ENCODE data around the gene UST.

The UST gene

GRCh38 chr6:148881593-148882311, 134.9 kb downstream of the UST start:
- no peak for DNase-seq (ENCODE audit: low read depth in 1 of 2, low spot score in 1 of 2)
- no peak for TF ChIP-seq JUND (IDR thresholded peaks at IDR 0.05; ENCODE audit: low read depth)
- in situ Hi-C loops (cut with HindIII; ENCODE audit: low pct_unique_long_range_greater_than_20kb, low sequenced_read_pairs) = no loop called here

- in situ Hi-C loops (cut with HindIII; ENCODE audit: low pct_unique_long_range_greater_than_20kb, low sequenced_read_pairs) = no loop called here
- no peak for DNase-seq (ENCODE audit: low read depth in 1 of 2, low spot score in 1 of 2)
- no peak for TF ChIP-seq JUND (IDR thresholded peaks at IDR 0.05; ENCODE audit: low read depth)
Measured at GRCh38 chr6:148883270-148883669, 136.4 kb downstream of the UST start.

GRCh38 chr6:148884461-148884860, 137.6 kb downstream of the UST start:
- in situ Hi-C loops (cut with HindIII; ENCODE audit: low pct_unique_long_range_greater_than_20kb, low sequenced_read_pairs) = no loop called here
- DNase-seq (ENCODE audit: low read depth in 1 of 2, low spot score in 1 of 2) = no peak
- TF ChIP-seq JUND (IDR thresholded peaks at IDR 0.05; ENCODE audit: low read depth) = no peak

GRCh38 chr6:148885136-148885865, 138.5 kb downstream of the UST start:
- no peak for DNase-seq (ENCODE audit: low read depth in 1 of 2, low spot score in 1 of 2)
- in situ Hi-C loops (cut with HindIII; ENCODE audit: low pct_unique_long_range_greater_than_20kb, low sequenced_read_pairs) = no loop called here
- no peak for TF ChIP-seq JUND (IDR thresholded peaks at IDR 0.05; ENCODE audit: low read depth)

- in situ Hi-C loops (cut with HindIII; ENCODE audit: low pct_unique_long_range_greater_than_20kb, low sequenced_read_pairs) = no loop called here
- peak; percentile 20 to 39 for DNase-seq (ENCODE audit: low read depth in 1 of 2, low spot score in 1 of 2)
- TF ChIP-seq JUND (IDR thresholded peaks at IDR 0.05; ENCODE audit: low read depth) = no peak
Measured at GRCh38 chr6:148885925-148886845, 139.4 kb downstream of the UST start.

GRCh38 chr6:148887181-148887580, 140.4 kb downstream of the UST start:
- in situ Hi-C loops (cut with HindIII; ENCODE audit: low pct_unique_long_range_greater_than_20kb, low sequenced_read_pairs) = no loop called here
- DNase-seq (ENCODE audit: low read depth in 1 of 2, low spot score in 1 of 2) = peak in 1 of 2 experiments; percentile 3
- no peak for TF ChIP-seq JUND (IDR thresholded peaks at IDR 0.05; ENCODE audit: low read depth)

- in situ Hi-C loops (cut with HindIII; ENCODE audit: low pct_unique_long_range_greater_than_20kb, low sequenced_read_pairs) = no loop called here
- DNase-seq (ENCODE audit: low read depth in 1 of 2, low spot score in 1 of 2) = no peak
Measured at GRCh38 chr6:148888856-148889255, 142.0 kb downstream of the UST start.

GRCh38 chr6:148890096-148890495, 143.3 kb downstream of the UST start:
- no peak for TF ChIP-seq JUND (IDR thresholded peaks at IDR 0.05; ENCODE audit: low read depth)
- DNase-seq (ENCODE audit: low read depth in 1 of 2, low spot score in 1 of 2) = no peak
- in situ Hi-C loops (cut with HindIII; ENCODE audit: low pct_unique_long_range_greater_than_20kb, low sequenced_read_pairs) = no loop called here

More at GRCh38 chr6:148888856-148889255, 142.0 kb downstream of the UST start:
- TF ChIP-seq JUND (IDR thresholded peaks at IDR 0.05; ENCODE audit: low read depth) = no peak

GRCh38 chr6:148890652-148891404, 144.0 kb downstream of the UST start:
- no peak for DNase-seq (ENCODE audit: low read depth in 1 of 2, low spot score in 1 of 2)
- in situ Hi-C loops (cut with HindIII; ENCODE audit: low pct_unique_long_range_greater_than_20kb, low sequenced_read_pairs) = no loop called here
- no peak for TF ChIP-seq JUND (IDR thresholded peaks at IDR 0.05; ENCODE audit: low read depth)

GRCh38 chr6:148891405-148891783, 144.6 kb downstream of the UST start:
- no peak for DNase-seq (ENCODE audit: low read depth in 1 of 2, low spot score in 1 of 2)
- in situ Hi-C loops (cut with HindIII; ENCODE audit: low pct_unique_long_range_greater_than_20kb, low sequenced_read_pairs) = no loop called here
- no peak for TF ChIP-seq JUND (IDR thresholded peaks at IDR 0.05; ENCODE audit: low read depth)

GRCh38 chr6:148892247-148892646, 145.4 kb downstream of the UST start:
- TF ChIP-seq JUND (IDR thresholded peaks at IDR 0.05; ENCODE audit: low read depth) = no peak
- in situ Hi-C loops (cut with HindIII; ENCODE audit: low pct_unique_long_range_greater_than_20kb, low sequenced_read_pairs) = no loop called here
- DNase-seq (ENCODE audit: low read depth in 1 of 2, low spot score in 1 of 2) = no peak

GRCh38 chr6:148893073-148893472, 146.2 kb downstream of the UST start:
- no peak for TF ChIP-seq JUND (IDR thresholded peaks at IDR 0.05; ENCODE audit: low read depth)
- no peak for DNase-seq (ENCODE audit: low read depth in 1 of 2, low spot score in 1 of 2)

More at GRCh38 chr6:148893073-148893472, 146.2 kb downstream of the UST start:
- in situ Hi-C loops (cut with HindIII; ENCODE audit: low pct_unique_long_range_greater_than_20kb, low sequenced_read_pairs) = no loop called here

All from T47D (cell line).